ENCODE measurements around the gene ZNF655.
A peak's percentile ranks its signal among the peaks of the same experiment; 100 is the strongest.
"Not testable (repeated sequence)": the region's sequence is repeated elsewhere in the genome, so short reads cannot be mapped to it uniquely, and the experiment has no call there.

The ZNF655 gene

GRCh38 chr7:99561737-99562051, 3.3 kb downstream of the ZNF655 start:
- DNase-seq = no peak

GRCh38 chr7:99562114-99562784, 3.8 kb downstream of the ZNF655 start:
- DNase-seq = no peak

GRCh38 chr7:99562832-99563231, 4.4 kb downstream of the ZNF655 start:
- no peak for DNase-seq

DNA sequence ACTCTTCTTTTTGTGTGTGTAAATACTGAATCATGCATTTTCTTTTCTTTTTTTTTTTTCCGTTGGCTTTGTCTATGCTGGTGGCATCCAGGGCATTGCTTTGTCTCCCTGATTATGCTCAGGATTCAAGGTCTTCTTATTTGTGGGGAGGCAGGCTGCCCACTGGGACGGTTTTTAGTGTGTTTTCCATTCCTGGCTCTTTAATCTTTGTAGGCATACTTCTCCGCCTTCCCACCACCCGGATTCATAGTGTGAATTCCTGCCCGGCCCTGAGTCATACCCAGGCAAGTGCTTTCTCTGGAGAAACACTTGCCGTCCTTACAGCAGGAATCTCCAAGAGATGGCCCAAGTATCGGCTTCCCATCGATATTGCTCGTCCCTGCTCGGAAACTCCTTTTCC, 5.2 kb downstream of the ZNF655 start:
- no peak for DNase-seq

DNA sequence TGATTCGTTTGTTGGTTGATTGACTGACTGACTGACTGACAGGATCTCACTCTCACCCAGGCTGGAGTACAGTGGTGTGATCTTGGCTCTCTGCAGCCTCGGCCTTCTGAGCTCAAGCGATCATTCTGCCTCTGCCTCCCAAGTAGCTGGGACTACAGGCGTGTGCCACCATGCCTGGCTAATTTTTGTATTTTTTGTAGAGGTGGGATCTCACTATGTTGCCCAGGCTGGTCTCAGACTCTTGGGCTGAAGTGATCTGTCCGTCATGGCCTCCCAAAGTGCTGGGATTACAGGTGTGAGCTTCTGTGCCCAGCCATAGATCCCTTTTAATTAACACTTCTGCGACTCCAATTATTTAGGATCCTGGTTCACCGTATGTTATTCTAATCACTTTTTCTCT, 10.3 kb downstream of the ZNF655 start:
- not testable (repeated sequence) for DNase-seq

DNA sequence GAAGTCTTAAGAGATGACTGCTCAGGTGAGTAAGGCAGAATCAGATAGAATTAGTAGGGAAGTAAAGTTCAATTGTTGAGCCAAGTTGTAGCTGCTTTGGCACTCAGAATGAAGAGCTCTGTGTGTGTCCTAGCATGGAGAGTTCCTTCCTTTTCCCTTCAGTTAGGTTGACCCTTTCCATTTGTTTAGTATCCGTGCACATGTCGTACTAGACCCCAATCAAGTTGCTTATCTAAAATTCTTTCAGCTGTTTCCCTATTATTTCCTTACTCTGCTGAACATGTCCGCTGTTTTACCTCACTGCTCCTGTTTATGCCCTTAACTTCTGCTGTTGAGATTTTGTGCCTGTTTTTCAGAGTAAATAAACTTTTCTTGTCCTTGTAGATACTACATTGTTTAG, 13.3 kb downstream of the ZNF655 start:
- no peak for DNase-seq

DNA sequence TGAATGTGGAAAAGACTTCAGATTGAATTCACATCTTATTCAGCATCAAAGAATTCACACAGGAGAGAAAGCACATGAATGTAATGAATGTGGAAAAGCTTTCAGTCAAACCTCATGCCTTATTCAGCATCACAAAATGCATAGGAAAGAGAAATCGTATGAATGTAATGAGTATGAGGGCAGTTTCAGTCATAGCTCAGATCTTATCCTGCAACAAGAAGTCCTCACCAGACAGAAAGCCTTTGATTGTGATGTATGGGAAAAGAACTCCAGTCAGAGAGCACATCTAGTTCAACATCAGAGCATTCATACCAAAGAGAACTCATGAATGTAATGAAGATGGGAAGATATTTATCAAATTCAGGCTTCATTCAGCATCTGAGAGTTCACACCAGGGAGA, 14.8 kb downstream of the ZNF655 start:
- no peak for DNase-seq

DNA sequence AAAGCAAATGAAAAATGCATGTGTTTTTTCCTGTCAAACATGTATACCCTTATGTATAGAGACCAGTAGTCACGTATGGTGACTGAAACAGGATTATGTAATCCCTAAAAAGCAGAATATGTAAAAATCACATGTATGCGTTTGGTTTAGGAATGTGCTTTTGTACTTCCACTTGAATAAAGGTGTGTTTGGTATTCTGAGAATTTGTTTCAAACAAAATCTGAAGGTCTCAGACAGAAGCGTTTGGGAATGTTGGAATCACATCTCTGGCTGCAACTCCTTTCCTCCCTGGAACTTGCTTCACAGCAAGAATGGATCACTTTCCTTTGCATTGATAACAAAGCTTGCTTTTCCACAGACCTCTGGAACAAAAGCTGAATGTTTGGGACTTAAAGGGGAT, 17.8 kb downstream of the ZNF655 start:
- no peak for DNase-seq

DNA sequence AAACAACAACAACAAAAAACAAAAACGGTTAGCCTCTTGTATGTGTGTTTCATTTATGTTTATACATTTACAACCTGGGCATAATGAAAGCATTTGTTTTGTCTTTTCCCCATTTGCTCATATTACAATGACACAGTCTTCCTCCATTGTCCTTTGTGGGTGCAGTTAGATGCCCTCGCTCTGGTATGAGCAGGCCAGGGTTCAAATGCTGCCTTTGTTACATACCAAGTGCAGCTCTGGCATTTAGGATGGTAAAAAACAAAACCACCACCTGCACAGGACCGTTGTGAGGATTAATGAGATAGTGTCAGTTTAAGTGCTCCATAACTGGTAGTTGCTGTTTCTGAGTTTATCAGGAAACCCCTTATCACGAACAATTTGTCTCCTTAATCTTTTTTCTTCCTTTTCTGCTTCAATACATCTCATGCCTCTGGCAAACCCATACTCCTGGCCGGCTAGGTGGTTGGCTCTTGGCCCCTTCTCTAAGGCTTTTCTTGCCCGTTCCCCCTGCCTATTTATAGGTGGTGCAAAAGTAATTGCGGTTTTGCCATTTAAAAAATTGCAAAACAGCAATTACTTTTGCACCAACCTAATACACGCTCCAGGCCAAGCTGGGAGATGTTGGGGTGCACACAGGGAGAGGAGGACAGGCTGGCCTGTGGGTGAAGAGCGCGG, 21.0 kb downstream of the ZNF655 start:
- no peak for DNase-seq

- DNase-seq = peak; percentile 71
Observed at GRCh38 chr7:99579956-99580777, 21.7 kb downstream of the ZNF655 start.

DNA sequence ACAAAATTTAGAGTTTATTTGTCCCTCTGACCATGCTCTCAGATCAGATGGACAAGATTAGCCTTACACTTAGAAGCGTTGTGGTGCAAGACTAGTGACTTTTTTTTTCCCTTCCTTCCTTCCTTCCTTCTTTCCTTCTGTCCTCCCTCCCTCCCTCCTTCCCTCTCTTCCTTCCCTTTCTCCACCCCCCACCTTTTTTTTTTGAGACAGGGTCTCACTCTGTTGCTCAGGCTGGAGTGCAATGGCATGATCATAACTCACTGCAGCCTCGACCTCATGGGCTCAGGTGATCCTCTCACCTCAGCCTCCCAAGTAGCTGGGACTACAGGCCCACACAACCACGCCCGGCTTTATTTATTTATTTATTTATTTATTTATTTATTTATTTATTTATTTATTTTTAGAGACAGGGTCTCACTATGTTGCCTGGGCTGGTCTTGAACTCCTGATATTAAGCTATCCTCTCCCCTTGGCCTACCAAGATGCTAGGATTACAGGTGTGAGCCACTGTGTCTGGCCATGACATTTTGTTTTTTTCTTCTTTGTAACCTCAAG, 22.4 kb downstream of the ZNF655 start:
- DNase-seq = not testable (repeated sequence)

GRCh38 chr7:99588868-99589267, 30.4 kb downstream of the ZNF655 start:
- no peak for DNase-seq

GRCh38 chr7:99594948-99595745, 36.7 kb downstream of the ZNF655 start:
- no peak for DNase-seq

- DNase-seq = no peak
Observed at GRCh38 chr7:99596408-99596955, 38.0 kb downstream of the ZNF655 start.

- no peak for DNase-seq
Observed at GRCh38 chr7:99597762-99598501, 39.5 kb downstream of the ZNF655 start, which contains the start of gene TMEM225B. TSS of gene TMEM225B (plus strand) at chr7:99598267. CDS start at chr7:99604389, 6,122 bp downstream.

DNA sequence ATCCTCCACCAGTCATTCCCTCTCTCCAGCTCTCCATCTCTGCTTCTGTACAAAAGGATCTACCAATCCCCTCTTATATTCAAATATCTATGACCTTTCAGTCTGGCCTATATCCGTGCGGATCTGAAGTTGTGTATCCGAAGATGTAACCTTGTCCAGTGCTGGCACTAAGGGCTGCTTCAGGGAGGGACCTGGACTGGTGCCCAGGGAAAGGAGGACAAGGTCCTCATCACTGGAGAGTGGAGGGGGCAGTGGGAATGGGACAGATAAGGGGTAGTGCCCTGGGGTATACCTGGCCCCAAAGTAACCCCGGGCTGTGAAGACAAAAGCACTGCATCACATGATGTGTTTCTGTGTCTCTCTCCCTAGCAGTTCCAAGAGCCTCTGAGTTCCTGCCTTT, 41.4 kb downstream of the ZNF655 start:
- DNase-seq = no peak

DNA sequence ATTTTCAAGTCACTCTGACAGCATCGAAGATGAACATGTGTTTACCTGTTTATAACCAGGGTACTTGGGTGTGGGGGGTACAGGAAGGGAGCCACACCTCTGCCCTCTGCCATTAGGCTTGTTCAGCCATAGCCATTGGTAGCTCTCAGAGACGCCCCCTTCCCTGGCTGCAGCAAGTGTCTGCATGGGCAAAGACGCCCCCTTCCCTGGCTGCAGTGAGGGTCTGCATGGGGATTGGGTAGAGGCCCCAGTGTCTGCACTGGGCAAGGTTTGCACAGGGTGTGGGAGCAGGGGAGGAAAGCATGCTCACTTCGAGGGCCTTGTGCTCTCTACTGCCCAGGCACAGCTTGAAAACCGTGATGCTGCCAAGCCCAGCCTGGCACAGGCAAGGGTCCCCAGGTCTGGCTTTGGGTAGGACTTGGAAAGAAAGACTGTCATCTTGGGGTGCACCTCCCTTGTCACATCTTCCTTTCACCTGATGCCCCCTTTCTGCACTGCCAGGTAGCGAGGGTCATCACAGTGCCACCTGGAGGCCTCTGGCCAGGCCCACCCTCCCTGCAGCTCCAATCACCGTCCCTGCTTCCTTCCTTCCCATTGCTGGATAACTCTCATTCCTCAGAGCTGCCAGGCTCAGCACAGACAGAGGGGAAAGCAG, 43.3 kb downstream of the ZNF655 start:
- no peak for DNase-seq

DNA sequence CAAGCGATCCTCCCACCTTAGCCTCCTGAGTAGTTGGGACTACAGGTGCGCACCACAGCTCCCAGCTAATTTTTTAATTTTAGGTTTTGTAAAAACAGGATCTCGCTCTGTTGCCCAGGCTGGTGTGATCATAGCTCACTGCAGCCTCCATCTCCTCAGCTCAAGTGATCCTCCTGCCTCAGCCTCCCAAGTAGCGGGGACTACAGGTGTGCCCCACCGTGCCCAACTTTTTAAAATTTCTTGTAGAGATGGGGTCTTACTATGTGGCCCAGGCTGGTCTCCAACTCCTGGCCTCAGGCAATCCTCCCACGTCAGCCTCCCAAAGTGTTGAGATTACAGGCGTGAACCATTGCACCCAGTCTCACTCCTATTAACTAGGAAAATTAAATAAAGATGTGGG, 47.1 kb downstream of the ZNF655 start:
- DNase-seq = no peak

- no peak for DNase-seq
Observed at GRCh38 chr7:99606531-99606930, 48.1 kb downstream of the ZNF655 start.

DNA sequence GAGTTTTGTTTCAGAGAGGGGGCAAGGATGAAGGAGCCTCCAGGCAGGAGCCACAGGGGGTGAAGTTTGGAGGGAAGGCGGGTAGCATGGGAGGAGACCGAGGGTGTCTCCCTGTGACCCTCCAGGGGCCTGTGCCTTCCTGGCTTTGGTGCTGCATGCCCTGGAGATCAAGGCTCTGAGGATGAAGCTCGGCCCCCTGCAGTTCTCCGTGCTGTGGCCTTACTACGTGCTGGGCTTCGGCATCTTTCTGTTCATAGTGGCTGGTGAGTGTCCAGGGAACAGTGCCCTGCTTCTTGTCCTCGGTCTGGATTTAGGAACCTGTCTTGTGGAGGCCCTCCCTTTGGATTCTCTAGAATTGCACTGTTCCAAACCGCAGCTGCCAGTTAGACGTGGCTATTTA, 49.1 kb downstream of the ZNF655 start:
- DNase-seq = no peak

DNA sequence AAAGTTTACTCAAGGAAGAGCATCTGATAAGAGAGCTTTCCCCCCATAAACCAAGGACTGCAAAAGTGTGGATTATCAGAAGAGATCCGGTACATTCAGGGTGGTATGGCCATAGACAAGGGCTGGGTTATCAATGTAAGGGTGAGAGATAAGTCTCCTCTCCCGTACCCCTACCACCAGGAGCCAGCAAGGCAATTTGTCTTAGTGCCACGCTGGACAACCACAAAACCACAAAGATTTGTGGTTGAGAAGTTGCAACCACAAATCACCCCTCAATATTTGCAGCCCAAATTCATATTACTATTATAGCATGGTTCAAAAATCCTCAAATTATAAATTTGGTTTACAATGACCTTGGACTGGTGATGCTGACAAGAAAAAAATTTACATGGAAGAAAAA, 56.1 kb downstream of the ZNF655 start:
- no peak for DNase-seq
